Naive thymus-derived CD8-positive, alpha-beta T cell (primary cell): ENCODE data around the gene SPRING1. TPM values are rescaled to one million over a fixed set of nuclear protein-coding genes. Genes with fewer than 3 reads are reported as not detected.

Experiments used
- ATAC-seq, 2 donors: fragments of 150-1000 bp; cut with Tn5 transposase in 1 of 2; sonication (Bioruptor Pico), chemical (Tn5 transposase) in 1 of 2; 1 replicate in 1 of 2; 2 replicates in 1 of 2; pipeline ENCODE4 v1.10.0; 2021; ENCODE audit warnings: mild to moderate bottlenecking in 2 of 2, moderate library complexity in 2 of 2
- POLR2A ChIA-PET: fragments of 350-600 bp; sonication (Branson Sonifier 250); formaldehyde crosslinking; loops from one replicate; lab custom pipeline; 2021; ENCODE audit warnings: antibody characterized with exemption; lab: Charles Lee
- DNase-seq, 10 donors: peaks; one replicate each; pipeline versions ENCODE4 v3.0.0 to v3.0.0-alpha.2; 2020 to 2022
- H3K27ac Mint-ChIP-seq, 10 donors: one replicate each; pipeline ENCODE4 v1.8.0; 2020 to 2022; ENCODE audit warnings: mild to moderate bottlenecking in 10 of 10, mixed read lengths in 10 of 10, moderate library complexity in 4 of 10, inconsistent platforms in 1 of 10
- H3K27me3 Mint-ChIP-seq, 5 donors: one replicate each; pipeline ENCODE4 v1.8.0; 2021 to 2022; ENCODE audit warnings: mixed read lengths in 5 of 5
- H3K36me3 Mint-ChIP-seq, 3 donors: one replicate each; pipeline ENCODE4 v1.8.0; 2020 to 2022; ENCODE audit warnings: mixed read lengths in 3 of 3, mild to moderate bottlenecking in 2 of 3, inconsistent platforms in 1 of 3
- H3K4me1 Mint-ChIP-seq, 4 donors: one replicate each; pipeline ENCODE4 v1.8.0; 2021 to 2022; ENCODE audit warnings: mixed read lengths in 4 of 4
- H3K4me3 Mint-ChIP-seq, 10 donors: one replicate each; pipeline ENCODE4 v1.8.0; 2020 to 2022; ENCODE audit warnings: mild to moderate bottlenecking in 10 of 10, mixed read lengths in 10 of 10, moderate library complexity in 6 of 10, inconsistent platforms in 1 of 10
- H3K9me3 Mint-ChIP-seq, 9 donors: one replicate each; pipeline ENCODE4 v1.8.0; 2020 to 2022; ENCODE audit warnings: mixed read lengths in 9 of 9, mild to moderate bottlenecking in 3 of 9, inconsistent platforms in 1 of 9, moderate library complexity in 1 of 9
- polyA plus RNA-seq, 3 donors: library from polyadenylated mRNA; unstranded; fragments of 300-500 nt; fragmentation: Illumina TruSeq; gene quantifications; one replicate each; pipeline ENCODE4 v1.2.3, GENCODE V29; 2021
- total RNA-seq, 8 experiments: library from RNA in 2 of 8; stranded (reverse) in 2 of 8; gene quantifications; one replicate each; pipeline ENCODE4 v1.2.3 and lab custom pipeline; 2021 to 2026

Gene SPRING1, protein sequence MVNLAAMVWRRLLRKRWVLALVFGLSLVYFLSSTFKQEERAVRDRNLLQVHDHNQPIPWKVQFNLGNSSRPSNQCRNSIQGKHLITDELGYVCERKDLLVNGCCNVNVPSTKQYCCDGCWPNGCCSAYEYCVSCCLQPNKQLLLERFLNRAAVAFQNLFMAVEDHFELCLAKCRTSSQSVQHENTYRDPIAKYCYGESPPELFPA
- total RNA-seq = 10 to 100 TPM; 23.6 to 24.2 TPM
- 10 to 100 TPM; 14.6 to 18.9 (median 16.3) TPM for polyA plus RNA-seq
- 22.1 to 87.5 (median 63.3) reads per million in 6 experiments for total RNA-seq (lab: John Stamatoyannopoulos, UW)

DNA sequence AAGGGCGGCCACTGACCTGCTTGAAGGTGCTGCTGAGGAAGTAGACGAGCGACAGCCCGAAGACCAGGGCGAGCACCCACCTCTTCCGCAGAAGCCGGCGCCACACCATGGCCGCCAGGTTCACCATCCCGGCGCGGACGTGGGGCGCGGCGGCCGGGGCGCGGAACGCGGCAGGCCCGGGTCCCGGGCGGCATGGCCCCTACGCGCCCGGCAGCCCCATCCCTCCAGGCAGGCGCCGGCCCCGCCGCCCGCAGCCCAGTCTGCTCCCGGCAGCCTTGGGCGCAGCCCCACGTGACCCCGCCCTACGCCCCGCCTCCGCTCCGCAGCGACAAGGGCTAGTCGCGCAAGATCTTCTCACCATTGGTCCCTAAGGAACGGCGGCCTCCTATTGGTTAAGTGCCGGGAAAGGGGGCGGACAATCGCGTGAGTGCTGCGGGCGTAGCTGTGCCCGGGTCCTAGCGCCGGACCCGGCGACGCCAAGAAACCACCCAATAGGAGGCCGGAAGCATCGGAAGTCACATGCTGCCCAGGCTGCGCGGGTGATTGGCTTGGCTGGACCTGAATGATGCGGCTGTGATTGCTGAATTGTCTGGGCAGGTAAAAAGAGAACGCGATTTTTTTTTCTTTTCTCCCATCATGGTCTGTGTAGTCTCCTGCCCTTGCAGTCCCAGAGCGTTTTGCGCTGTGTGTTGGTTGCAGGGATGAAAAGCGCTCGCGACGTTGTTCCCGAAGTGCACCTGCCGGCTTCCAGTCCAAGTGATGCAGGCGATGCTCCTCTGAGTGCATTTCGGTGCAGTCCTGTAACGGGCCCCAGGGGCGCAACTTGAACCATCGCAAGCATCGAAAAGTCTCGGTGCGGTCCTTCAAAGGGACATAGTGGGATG is at the start of gene SPRING1, which contains the start of gene RNFT2:
SPRING1 (minus strand) TSS at position 296 of the 884 bp plus-strand sequence; CDS start at position 127, 169 bp downstream.
RNFT2 (plus strand) TSS at position 542 of the 884 bp plus-strand sequence. CDS start 2,183 bp downstream, outside the sequence.
- peak; percentile 95 for ATAC-seq
- Mint-ChIP-seq H3K4me3 (peak within 1 kb of the TSS; percentile 93 to 99 (median 96)), H3K27me3 (no peaks in the 10 kb centered on the region), H3K4me1 (peaks cover 21 to 43% (median 39%) of the 10 kb centered on the region in 4 donors), H3K27ac (peak within 1 kb of the TSS; percentile 80 to 97 (median 92)), H3K36me3 (peaks cover 3 to 23% (median 8%) of the 10 kb centered on the region in 3 donors), H3K9me3 (no peaks in the 10 kb centered on the region)
- DNase-seq = peak; percentile 95 to 99 (median 98)
- POLR2A ChIA-PET = interaction anchor here (0.5 to 1.0 kb wide), 5 partner anchors 47 to 462 kb away, joined by 3 to 4 read pairs (median 3); no protein-coding TSS in a partner anchor

DNA sequence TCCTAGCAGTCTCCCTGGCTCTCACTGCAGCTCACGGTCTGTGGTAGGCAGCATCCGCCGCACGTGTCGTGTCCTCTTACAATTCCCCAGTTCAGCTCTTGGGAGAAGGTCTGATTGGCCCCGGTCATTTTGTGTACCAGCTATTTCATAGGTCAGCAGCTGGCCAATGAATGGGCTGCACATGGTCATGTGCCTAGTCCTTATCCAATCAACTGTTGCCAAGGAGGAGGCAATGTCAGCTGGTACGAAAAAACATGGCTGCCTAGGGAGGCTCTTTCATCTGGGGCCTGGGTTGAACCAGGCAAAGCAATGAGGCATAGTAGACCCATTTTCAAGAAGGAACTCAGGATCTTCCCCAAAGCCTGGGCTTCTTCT is 46.4 kb upstream of the SPRING1 start:
- Mint-ChIP-seq H3K4me1 (peaks cover 0 to 5% (median 0%) of the 10 kb centered on the region in 4 donors), H3K27ac (no peak overlapping the region), H3K27me3 (no peaks in the 10 kb centered on the region), H3K4me3 (no peak overlapping the region), H3K36me3 (peaks cover 12 to 47% (median 40%) of the 10 kb centered on the region in 3 donors), H3K9me3 (peaks cover 0 to under 1% (median 0%) of the 10 kb centered on the region in 9 donors)
- POLR2A ChIA-PET = no interaction called here
- ATAC-seq = no peak
- no peak for DNase-seq

DNA sequence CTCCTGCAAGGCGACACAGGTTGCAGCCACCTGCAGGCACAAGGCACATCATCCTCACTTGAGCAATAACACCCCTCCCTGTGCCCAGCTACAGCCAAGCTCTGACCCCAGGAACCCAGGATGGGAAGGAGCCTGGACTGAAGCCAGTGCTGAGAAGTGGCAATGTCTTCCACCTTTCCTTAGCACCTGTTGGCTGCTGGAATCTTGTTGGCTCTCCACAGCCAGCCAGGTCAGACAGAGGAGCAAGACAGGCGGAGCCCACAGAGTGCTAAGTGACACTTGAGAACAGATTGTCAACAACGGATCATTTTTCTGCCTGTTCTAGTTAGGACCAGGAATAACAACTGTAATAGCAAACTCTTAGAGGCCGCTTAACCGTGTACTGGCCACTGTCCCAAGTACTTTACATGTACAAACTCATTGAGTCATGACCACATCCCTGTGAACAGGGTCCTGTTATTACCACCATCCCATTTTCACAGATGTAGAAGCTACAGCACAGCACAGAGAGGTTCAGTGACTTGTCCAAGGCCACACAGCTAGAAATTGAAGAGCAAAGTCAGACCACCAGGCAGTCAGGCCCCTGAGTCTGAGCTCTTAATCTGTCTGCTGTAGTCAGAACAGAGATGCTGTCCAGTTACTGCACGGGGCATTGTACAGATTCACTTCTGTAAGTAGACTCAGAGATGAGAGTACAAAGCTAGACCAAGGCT is 45.8 kb upstream of the SPRING1 start:
- no peak for ATAC-seq
- H3K9me3 Mint-ChIP-seq = peaks cover 0 to 2% (median 0%) of the 10 kb centered on the region in 9 donors
- no peak for DNase-seq
- H3K36me3 Mint-ChIP-seq = peaks cover 12 to 50% (median 43%) of the 10 kb centered on the region in 3 donors
- POLR2A ChIA-PET = interaction anchor here (0.9 kb wide), 1 partner anchor 35 kb away, joined by 3 read pairs; no protein-coding TSS in a partner anchor
- peaks cover 0 to 5% (median 0%) of the 10 kb centered on the region in 4 donors for H3K4me1 Mint-ChIP-seq
- no peak overlapping the region for H3K4me3 Mint-ChIP-seq
- H3K27me3 Mint-ChIP-seq = no peaks in the 10 kb centered on the region
- H3K27ac Mint-ChIP-seq = peak overlapping the region in 1 of 10 donors; percentile 62

DNA sequence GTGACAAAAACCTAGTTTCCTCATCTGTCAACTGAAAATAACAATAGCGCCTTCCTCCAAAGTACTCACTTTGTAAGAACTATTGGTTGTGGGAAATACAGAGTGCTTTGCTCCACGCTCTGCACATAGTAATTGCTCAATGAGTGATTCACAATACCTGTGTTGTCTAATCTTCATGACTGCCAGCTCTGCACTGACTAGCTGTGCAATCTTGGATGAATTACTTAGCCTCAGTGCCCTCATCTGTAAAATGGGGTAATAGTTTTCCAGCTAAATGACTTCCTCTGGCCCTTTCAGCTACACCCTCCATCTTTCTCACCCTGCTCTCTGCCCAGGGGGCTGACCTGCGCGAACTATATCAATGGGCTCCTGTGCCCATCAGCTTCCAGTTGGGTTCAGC is 43.1 kb upstream of the SPRING1 start:
- H3K27me3 Mint-ChIP-seq = no peaks in the 10 kb centered on the region
- POLR2A ChIA-PET = no interaction called here
- DNase-seq (no peak), ATAC-seq (no peak)
- no peak overlapping the region for H3K4me3 Mint-ChIP-seq
- H3K36me3 Mint-ChIP-seq = peaks cover 7 to 37% (median 32%) of the 10 kb centered on the region in 3 donors
- peaks cover 0 to 5% (median 0%) of the 10 kb centered on the region in 4 donors for H3K4me1 Mint-ChIP-seq
- H3K27ac Mint-ChIP-seq = peak overlapping the region in 1 of 10 donors; percentile 19
- peaks cover 0 to 2% (median 0%) of the 10 kb centered on the region in 9 donors for H3K9me3 Mint-ChIP-seq

DNA sequence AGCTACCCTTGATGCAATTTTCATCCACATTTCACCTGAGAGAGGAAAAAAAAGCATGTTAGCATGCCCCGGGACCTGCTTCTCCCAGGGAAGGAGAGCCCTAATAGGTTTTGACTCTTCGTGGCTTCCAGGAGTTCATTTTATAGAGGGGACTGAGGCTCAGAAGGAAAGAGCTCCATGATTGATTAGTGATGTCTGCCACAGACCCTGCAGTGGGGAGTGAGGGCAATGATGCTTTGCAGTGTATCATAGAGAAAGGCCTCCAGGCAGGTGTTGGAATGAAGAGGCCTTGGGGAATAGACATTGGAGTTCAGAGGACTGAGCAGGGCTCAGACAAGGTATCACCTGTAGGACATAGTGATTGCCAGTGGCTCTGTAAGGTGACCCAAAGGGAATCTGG is 41.7 kb upstream of the SPRING1 start:
- Mint-ChIP-seq H3K27ac (no peak overlapping the region), H3K4me1 (peaks cover 0 to under 1% (median 0%) of the 10 kb centered on the region in 4 donors), H3K36me3 (peaks cover 7 to 34% (median 23%) of the 10 kb centered on the region in 3 donors), H3K27me3 (no peaks in the 10 kb centered on the region), H3K9me3 (peaks cover 0 to 2% (median 0%) of the 10 kb centered on the region in 9 donors), H3K4me3 (no peak overlapping the region)
- POLR2A ChIA-PET = no interaction called here
- ATAC-seq (no peak), DNase-seq (no peak)

DNA sequence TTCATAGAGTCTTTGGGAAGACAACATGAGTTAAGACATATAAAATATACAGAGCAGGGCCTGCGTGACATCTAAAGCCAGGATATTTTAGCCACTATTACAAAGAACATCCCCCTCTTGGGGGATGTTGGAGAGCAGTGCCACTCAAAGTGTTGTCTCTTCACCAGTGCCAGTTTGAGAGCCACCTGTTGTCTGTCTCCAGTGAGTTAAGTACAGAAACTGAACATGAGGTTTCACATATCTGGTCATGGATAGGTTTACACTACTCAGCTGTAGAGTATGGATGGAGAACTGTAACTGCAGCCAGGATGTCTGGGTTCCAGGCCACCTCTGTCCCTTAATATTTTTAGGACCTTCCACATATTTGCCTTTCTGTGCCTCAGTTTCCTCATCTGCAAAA is 39.4 kb upstream of the SPRING1 start:
- no peak overlapping the region for H3K27ac Mint-ChIP-seq
- no peak for DNase-seq
- H3K27me3 Mint-ChIP-seq = no peaks in the 10 kb centered on the region
- H3K4me3 Mint-ChIP-seq = no peak overlapping the region
- no peak for ATAC-seq
- peaks cover 0 to 2% (median 0%) of the 10 kb centered on the region in 9 donors for H3K9me3 Mint-ChIP-seq
- peaks cover 0 to 40% (median 15%) of the 10 kb centered on the region in 3 donors for H3K36me3 Mint-ChIP-seq
- H3K4me1 Mint-ChIP-seq = peaks cover 3 to 9% (median 5%) of the 10 kb centered on the region in 4 donors
- POLR2A ChIA-PET = no interaction called here

DNA sequence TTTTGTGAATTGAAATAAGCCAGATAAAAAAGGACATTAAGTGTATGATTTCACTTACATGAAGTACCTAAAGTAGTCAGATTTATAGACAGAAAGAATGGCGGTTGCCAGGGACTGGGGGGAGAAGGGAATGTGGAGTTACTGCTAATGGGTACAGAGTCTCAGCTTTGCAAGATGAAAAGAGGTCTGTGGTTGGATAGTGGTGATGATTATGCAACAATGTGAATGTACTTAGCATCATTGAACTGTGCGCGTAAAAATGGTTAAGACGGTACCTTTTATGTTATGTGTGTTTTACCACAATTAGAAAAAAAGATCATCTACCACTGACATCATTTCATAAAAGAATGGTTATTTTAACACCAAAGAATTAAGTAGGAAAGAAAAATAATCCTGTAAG is 36.2 kb upstream of the SPRING1 start:
- DNase-seq (peak in 3 of 10 donors; percentile 5 to 44 (median 13)), ATAC-seq (peak in 1 of 2 donors; percentile 61)
- Mint-ChIP-seq H3K4me3 (no peak overlapping the region), H3K36me3 (peaks cover 0 to 27% (median 10%) of the 10 kb centered on the region in 3 donors), H3K9me3 (no peaks in the 10 kb centered on the region), H3K27ac (peak overlapping the region in 2 of 10 donors; percentile 3 to 13), H3K4me1 (peaks cover 3 to 9% (median 5%) of the 10 kb centered on the region in 4 donors), H3K27me3 (no peaks in the 10 kb centered on the region)
- POLR2A ChIA-PET = no interaction called here

DNA sequence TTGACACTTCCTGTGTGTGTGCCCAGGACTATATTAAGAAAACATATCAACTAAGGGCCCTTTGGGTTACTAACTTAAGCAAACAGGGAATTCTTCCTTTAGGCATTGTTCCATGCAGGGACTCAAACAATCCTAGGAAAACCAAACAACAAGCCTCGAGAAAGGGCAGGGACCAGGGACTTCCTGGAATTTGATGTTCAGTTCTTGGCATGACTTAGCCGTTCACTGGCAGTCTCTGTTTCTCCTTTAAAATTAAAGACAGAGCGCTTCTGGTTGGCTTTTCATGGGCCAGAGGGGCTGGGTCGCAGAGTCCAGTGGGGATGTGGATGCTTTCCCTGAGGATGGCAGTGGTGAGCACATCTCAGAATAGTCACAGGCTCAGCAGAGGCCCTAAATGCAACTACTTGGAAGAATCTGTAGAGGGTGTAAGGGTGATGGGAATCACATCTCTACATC is 35.4 kb upstream of the SPRING1 start:
- H3K27me3 Mint-ChIP-seq = no peaks in the 10 kb centered on the region
- peaks cover 0 to 26% (median 9%) of the 10 kb centered on the region in 3 donors for H3K36me3 Mint-ChIP-seq
- no peak for ATAC-seq

DNA sequence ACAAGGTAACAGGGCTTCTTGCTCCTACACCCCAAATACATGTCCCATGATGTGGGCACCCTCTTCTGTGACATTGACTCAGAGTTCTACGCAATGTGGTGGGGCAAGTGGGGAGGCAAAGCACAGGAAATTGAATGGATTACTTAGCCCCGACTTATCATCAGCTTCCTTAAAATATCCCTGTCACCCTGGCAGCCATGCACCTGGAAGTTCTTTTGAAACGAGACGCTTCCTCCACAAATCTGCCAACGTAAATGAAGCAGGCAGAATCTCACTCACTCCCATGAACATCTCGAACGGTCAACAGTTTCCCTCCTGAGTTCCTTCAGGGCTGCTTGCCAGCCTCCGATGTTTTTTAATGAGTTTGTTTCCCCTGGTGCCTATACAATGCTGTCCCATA is 33.8 kb upstream of the SPRING1 start:
- ATAC-seq (no peak), DNase-seq (no peak)
- POLR2A ChIA-PET = no interaction called here
- Mint-ChIP-seq H3K36me3 (peaks cover 0 to 32% (median 13%) of the 10 kb centered on the region in 3 donors), H3K4me3 (no peak overlapping the region), H3K9me3 (no peaks in the 10 kb centered on the region), H3K27me3 (no peaks in the 10 kb centered on the region), H3K4me1 (peaks cover 3 to 9% (median 5%) of the 10 kb centered on the region in 4 donors), H3K27ac (no peak overlapping the region)

More for the DNA sequence above, 35.4 kb upstream of the SPRING1 start:
- Mint-ChIP-seq H3K9me3 (no peaks in the 10 kb centered on the region), H3K27ac (no peak overlapping the region), H3K4me1 (peaks cover 3 to 9% (median 5%) of the 10 kb centered on the region in 4 donors), H3K4me3 (no peak overlapping the region)
- no peak for DNase-seq
- POLR2A ChIA-PET = no interaction called here

DNA sequence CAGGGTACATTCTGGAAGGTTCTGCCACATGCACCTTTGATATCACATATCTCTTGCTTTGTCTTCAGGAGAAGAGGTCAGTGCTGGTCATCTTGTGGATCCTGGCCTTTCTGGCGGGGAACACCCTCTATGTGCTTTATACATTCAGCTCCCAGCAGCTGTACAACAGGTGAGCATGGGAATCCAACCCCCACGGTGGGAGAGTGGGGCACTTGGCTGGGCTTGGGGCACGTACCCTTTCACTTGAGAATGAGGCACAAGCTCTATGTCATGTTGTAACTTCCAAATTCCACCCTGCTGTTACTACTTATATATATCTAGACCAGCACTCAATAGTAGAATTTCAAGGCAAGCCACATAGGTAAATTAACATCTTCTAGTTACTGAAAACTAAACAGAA is 28.9 kb upstream of the SPRING1 start:
- POLR2A ChIA-PET = no interaction called here
- Mint-ChIP-seq H3K4me1 (no peaks in the 10 kb centered on the region), H3K4me3 (no peak overlapping the region), H3K9me3 (no peaks in the 10 kb centered on the region), H3K36me3 (peaks cover 0 to 14% (median 10%) of the 10 kb centered on the region in 3 donors), H3K27me3 (no peaks in the 10 kb centered on the region), H3K27ac (no peak overlapping the region)
- ATAC-seq = no peak
- DNase-seq = no peak

DNA sequence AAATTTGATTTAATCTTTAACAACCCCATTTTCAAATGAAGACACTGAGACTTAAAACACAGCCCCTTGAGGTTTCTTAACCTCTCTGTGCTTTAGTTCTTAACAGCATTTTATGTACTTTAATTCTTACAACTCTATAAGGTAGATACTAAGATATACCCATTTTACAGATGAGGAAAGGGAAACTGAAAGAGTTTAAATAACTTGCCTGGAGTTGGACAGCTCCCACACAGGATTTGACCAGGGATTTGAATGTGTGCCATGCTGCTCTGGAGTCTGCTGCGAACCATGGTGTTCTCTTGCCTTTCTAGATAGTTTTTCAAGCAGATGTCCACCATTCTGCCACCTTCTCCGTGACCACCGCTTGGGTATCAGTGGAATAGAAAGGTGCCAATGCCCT is 28.4 kb upstream of the SPRING1 start:
- DNase-seq = no peak
- POLR2A ChIA-PET = no interaction called here
- no peak overlapping the region for H3K27ac Mint-ChIP-seq
- no peaks in the 10 kb centered on the region for H3K4me1 Mint-ChIP-seq
- no peaks in the 10 kb centered on the region for H3K27me3 Mint-ChIP-seq
- peaks cover 0 to 12% (median 9%) of the 10 kb centered on the region in 3 donors for H3K36me3 Mint-ChIP-seq
- no peak for ATAC-seq
- H3K9me3 Mint-ChIP-seq = no peaks in the 10 kb centered on the region
- H3K4me3 Mint-ChIP-seq = no peak overlapping the region

DNA sequence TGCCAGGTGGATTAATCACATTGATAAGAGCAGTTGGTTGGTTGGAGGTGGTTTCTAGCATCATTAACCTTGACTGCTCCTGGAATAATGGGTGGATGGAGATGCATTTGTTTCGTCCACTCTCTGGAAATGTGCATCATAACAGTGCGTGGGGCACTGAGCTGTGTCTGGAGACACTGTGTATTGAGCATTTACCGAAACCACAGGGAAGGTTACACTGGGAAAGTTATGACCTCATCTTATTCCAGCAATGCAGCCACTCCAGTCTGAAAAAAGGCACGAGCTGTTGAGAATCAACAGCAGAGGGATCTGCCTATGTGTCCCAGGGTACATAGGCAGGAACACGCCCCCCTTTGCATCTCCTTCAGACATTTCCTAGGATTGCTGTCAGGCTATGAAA is 27.4 kb upstream of the SPRING1 start:
- Mint-ChIP-seq H3K4me1 (peaks cover 0 to 4% (median 0%) of the 10 kb centered on the region in 4 donors), H3K27me3 (no peaks in the 10 kb centered on the region), H3K4me3 (no peak overlapping the region), H3K9me3 (no peaks in the 10 kb centered on the region), H3K27ac (no peak overlapping the region), H3K36me3 (peaks cover 0 to 15% (median 15%) of the 10 kb centered on the region in 3 donors)
- ATAC-seq (no peak), DNase-seq (no peak)
- POLR2A ChIA-PET = no interaction called here
